ENCODE results near the gene KRTAP5-8. TPM values are rescaled to one million over a fixed set of nuclear protein-coding genes. Genes with fewer than 3 reads are reported as not detected.
"Not testable (repeated sequence)": the region's sequence is repeated elsewhere in the genome, so short reads cannot be mapped to it uniquely, and the experiment has no call there.

Gene KRTAP5-8
- total RNA-seq, 1 experiment from 2014 or later: not detected

- POLR2A ChIA-PET: no interaction called here
- Mint-ChIP-seq H3K9me3 (ENCODE audit: unreplicated experiment) (no peaks in the 10 kb centered on the region), H3K4me3 (ENCODE audit: unreplicated experiment) (no peak within 1 kb of the TSS), H3K36me3 (ENCODE audit: insufficient read depth, unreplicated experiment) (no peaks in the 10 kb centered on the region), H3K27ac (ENCODE audit: low read depth, unreplicated experiment) (no peak within 1 kb of the TSS), H3K27me3 (ENCODE audit: insufficient read depth, unreplicated experiment) (no peaks in the 10 kb centered on the region), H3K4me1 (ENCODE audit: insufficient read depth, unreplicated experiment) (no peaks in the 10 kb centered on the region)
- BruUV-seq (replicated peaks): no TSS peak
- no peak for DNase-seq (ENCODE audit: unreplicated experiment)
- intact Hi-C loops (cut with micrococcal nuclease): no loop called here
- TF ChIP-seq CTCF (IDR thresholded peaks at IDR 0.05; ENCODE audit: unreplicated experiment): no peak
- CTCF ChIA-PET: interaction anchor here (0.6 kb wide), 2 partner anchors 203 to 457 kb away, joined by 3 read pairs; no protein-coding TSS in a partner anchor
Observed at GRCh38 chr11:71582309-71582895, 44.6 kb downstream of the KRTAP5-8 start, which contains the start of gene KRTAP5-11. KRTAP5-11 (minus strand) TSS chr11:71582875; CDS start chr11:71582837, 38 bp downstream.

- H3K4me1 Mint-ChIP-seq (ENCODE audit: insufficient read depth, unreplicated experiment); BruUV-seq (replicated peaks); H3K27me3 Mint-ChIP-seq (ENCODE audit: insufficient read depth, unreplicated experiment); intact Hi-C loops (cut with micrococcal nuclease); H3K4me3 Mint-ChIP-seq (ENCODE audit: unreplicated experiment); H3K27ac Mint-ChIP-seq (ENCODE audit: low read depth, unreplicated experiment); H3K36me3 Mint-ChIP-seq (ENCODE audit: insufficient read depth, unreplicated experiment); H3K9me3 Mint-ChIP-seq (ENCODE audit: unreplicated experiment); POLR2A ChIA-PET; DNase-seq (ENCODE audit: unreplicated experiment): not testable (repeated sequence)
- CTCF ChIA-PET: interaction anchor here (0.6 kb wide), 1 partner anchor 458 kb away, joined by 3 read pairs; no protein-coding TSS in a partner anchor
Observed at GRCh38 chr11:71582969-71583368, 45.1 kb downstream of the KRTAP5-8 start.

- H3K4me3 Mint-ChIP-seq (ENCODE audit: unreplicated experiment); POLR2A ChIA-PET; H3K27ac Mint-ChIP-seq (ENCODE audit: low read depth, unreplicated experiment); intact Hi-C loops (cut with micrococcal nuclease); H3K27me3 Mint-ChIP-seq (ENCODE audit: insufficient read depth, unreplicated experiment); CTCF ChIA-PET; BruUV-seq (replicated peaks); H3K36me3 Mint-ChIP-seq (ENCODE audit: insufficient read depth, unreplicated experiment); DNase-seq (ENCODE audit: unreplicated experiment); H3K4me1 Mint-ChIP-seq (ENCODE audit: insufficient read depth, unreplicated experiment); H3K9me3 Mint-ChIP-seq (ENCODE audit: unreplicated experiment): not testable (repeated sequence)
Observed at GRCh38 chr11:71585673-71586072, 47.8 kb downstream of the KRTAP5-8 start.

- peaks cover 15% of the 10 kb centered on the region for H3K27me3 Mint-ChIP-seq (ENCODE audit: insufficient read depth, unreplicated experiment)
- H3K4me3 Mint-ChIP-seq (ENCODE audit: unreplicated experiment); BruUV-seq (replicated peaks); POLR2A ChIA-PET; H3K27ac Mint-ChIP-seq (ENCODE audit: low read depth, unreplicated experiment); H3K4me1 Mint-ChIP-seq (ENCODE audit: insufficient read depth, unreplicated experiment); intact Hi-C loops (cut with micrococcal nuclease); H3K9me3 Mint-ChIP-seq (ENCODE audit: unreplicated experiment); CTCF ChIA-PET; H3K36me3 Mint-ChIP-seq (ENCODE audit: insufficient read depth, unreplicated experiment); DNase-seq (ENCODE audit: unreplicated experiment): not testable (repeated sequence)
Observed at GRCh38 chr11:71588314-71588713, 50.5 kb downstream of the KRTAP5-8 start.

Other genes starting within 250 kb of the KRTAP5-8 start
- 48.2 and 72.6 TPM in 2 replicates for gene DHCR7, start 89.6 kb upstream of the KRTAP5-8 start, total RNA-seq (2022)
- gene NADSYN1, start 84.8 kb upstream of the KRTAP5-8 start, total RNA-seq (2022): 73.6 and 76.2 TPM in 2 replicates
- gene KRTAP5-7, start 10.8 kb upstream of the KRTAP5-8 start, total RNA-seq (2022): not detected in 2 replicates
- gene KRTAP5-9, start 10.4 kb downstream of the KRTAP5-8 start, total RNA-seq (2022): not detected in 2 replicates
- gene KRTAP5-10, start 27.5 kb downstream of the KRTAP5-8 start, total RNA-seq (2022): not detected in 2 replicates
- not detected in 2 replicates for gene KRTAP5-11, start 44.9 kb downstream of the KRTAP5-8 start, total RNA-seq (2022)

All from MCF 10A (cell line).